Suprapubic skin (tissue), 4 donors: ENCODE measurements around the gene PHACTR4.

Experiments
- EP300 ChIP-seq: sonication (generic); formaldehyde crosslinking; IDR thresholded peaks from one replicate; pipeline ENCODE4 v1.6.1; 2017; ENCODE audit warnings: antibody characterized with exemption
- POLR2A ChIP-seq, 2 donors: fragments of 450-650 bp; IDR thresholded peaks; one replicate each; pipeline ENCODE4 v1.6.1; 2017; ENCODE audit warnings: antibody characterized with exemption in 2 of 2, mild to moderate bottlenecking in 2 of 2, moderate library complexity in 2 of 2
- POLR2AphosphoS5 ChIP-seq, 3 donors: sonication (generic); formaldehyde crosslinking; IDR thresholded peaks; one replicate each; pipeline ENCODE4 v1.6.1; 2017; ENCODE audit warnings: antibody characterized with exemption in 3 of 3
- TF ChIP-seq, protein P1 (sequence below), 2 donors: fragments of 200-600 bp in 1 of 2; fragments of 450-650 bp in 1 of 2; sonication (generic) in 1 of 2; IDR thresholded peaks; one replicate each; pipeline ENCODE4 v1.5.1; 2016 to 2019; ENCODE audit warnings: antibody characterized with exemption in 2 of 2, mild to moderate bottlenecking in 1 of 2, moderate library complexity in 1 of 2

DNA sequence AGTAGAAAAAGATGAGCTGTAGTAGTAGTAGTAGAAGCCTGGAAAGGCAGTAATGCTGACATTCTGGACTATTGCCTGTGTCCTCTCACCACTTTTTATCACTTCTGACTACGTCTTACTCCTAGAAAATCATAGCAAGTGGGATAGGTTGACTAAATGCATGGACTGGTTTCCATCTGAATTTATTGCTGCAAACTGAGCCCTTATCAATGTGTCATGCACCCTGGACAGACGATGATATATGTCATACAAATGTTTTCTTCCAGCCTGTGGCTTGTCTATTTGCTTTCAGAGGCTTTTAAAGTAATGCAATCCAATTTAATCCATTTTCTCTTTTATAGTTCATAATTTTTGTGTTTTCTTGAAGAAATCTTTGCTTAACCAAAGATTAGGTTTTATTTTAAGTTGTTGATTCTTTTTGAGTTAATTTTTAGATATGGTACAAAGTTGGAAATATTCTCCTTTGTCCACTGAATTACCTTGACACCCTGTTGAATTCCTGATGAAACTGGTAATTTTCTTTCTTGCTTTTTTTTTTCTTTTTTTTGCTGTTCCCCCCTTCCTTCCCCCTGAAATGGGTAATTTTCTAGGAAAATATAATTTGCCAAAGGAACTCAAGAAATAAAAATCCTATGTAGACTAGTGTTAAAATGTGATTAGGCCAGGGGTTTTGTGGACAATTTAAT, 47.1 kb downstream of the PHACTR4 start:
- TF ChIP-seq, protein P1, sequence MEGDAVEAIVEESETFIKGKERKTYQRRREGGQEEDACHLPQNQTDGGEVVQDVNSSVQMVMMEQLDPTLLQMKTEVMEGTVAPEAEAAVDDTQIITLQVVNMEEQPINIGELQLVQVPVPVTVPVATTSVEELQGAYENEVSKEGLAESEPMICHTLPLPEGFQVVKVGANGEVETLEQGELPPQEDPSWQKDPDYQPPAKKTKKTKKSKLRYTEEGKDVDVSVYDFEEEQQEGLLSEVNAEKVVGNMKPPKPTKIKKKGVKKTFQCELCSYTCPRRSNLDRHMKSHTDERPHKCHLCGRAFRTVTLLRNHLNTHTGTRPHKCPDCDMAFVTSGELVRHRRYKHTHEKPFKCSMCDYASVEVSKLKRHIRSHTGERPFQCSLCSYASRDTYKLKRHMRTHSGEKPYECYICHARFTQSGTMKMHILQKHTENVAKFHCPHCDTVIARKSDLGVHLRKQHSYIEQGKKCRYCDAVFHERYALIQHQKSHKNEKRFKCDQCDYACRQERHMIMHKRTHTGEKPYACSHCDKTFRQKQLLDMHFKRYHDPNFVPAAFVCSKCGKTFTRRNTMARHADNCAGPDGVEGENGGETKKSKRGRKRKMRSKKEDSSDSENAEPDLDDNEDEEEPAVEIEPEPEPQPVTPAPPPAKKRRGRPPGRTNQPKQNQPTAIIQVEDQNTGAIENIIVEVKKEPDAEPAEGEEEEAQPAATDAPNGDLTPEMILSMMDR (IDR thresholded peaks at IDR 0.05) = no peak
- TF ChIP-seq POLR2A (IDR thresholded peaks at IDR 0.05) (no peak), POLR2AphosphoS5 (IDR thresholded peaks at IDR 0.05) (no peak), EP300 (no peak)
